ENCODE data around the gene CENPX. TPM values are rescaled to one million over a fixed set of nuclear protein-coding genes. Genes with fewer than 3 reads are reported as not detected.

CENPX gene
- total and polyA plus RNA-seq, 2 of the 13 experiments (the other 11 are each of a cell fraction or from before 2014, with no cell fraction given): 92.7 to 170 TPM

GRCh38 chr17:82065638-82066303 lies 43.1 kb upstream of the CENPX start, which contains the start of gene DUS1L (continued):
- TF ChIP-seq TEF (CRISPR knock-in tag; IDR thresholded peaks at IDR 0.05): no peak
- TF ChIP-seq POLR2A (IDR thresholded peaks at IDR 0.05; ENCODE audit: insufficient read depth in 1 of 2, low read depth in 2 of 2, low read length in 2 of 2): 0 out of 4 replicates have a peak, but pooled peaks of 1 of the 2 experiments have one; percentile 38
- peak; percentile 78; the same call in 1 of the 2 replicates for TF ChIP-seq SNAPC2 (CRISPR knock-in tag; IDR thresholded peaks at IDR 0.05)
- peak; percentile 50; the same call in 1 of the 2 replicates for TF ChIP-seq FUBP1 (CRISPR knock-in tag; IDR thresholded peaks at IDR 0.05; ENCODE audit: borderline replicate concordance)
- TF ChIP-seq PRDM15 (CRISPR knock-in tag; IDR thresholded peaks at IDR 0.05): no peak
- peak; percentile 95; the same call in 1 of the 2 replicates for TF ChIP-seq ZNF749 (CRISPR knock-in tag; IDR thresholded peaks at IDR 0.05; ENCODE audit: borderline replicate concordance)
- no peak for TF ChIP-seq FOXP1 (IDR thresholded peaks at IDR 0.05)
- TF ChIP-seq FOXP1 (CRISPR knock-in tag; IDR thresholded peaks at IDR 0.05): peak; percentile 55; the same call in 1 of the 2 replicates
- no peak for TF ChIP-seq PCBP2 (optimal IDR thresholded peaks at IDR 0.05; ENCODE audit: low read depth, low read length, poor library complexity, severe bottlenecking)
- TF ChIP-seq HINFP (CRISPR knock-in tag; IDR thresholded peaks at IDR 0.05; ENCODE audit: low read depth): peak; percentile 68; the same call in 1 of the 2 replicates
- no peak for TF ChIP-seq BATF2 (CRISPR knock-in tag; IDR thresholded peaks at IDR 0.05)
- peak; percentile 97 for TF ChIP-seq NR0B2 (CRISPR knock-in tag; IDR thresholded peaks at IDR 0.05)
- TF ChIP-seq SOX6 (IDR thresholded peaks at IDR 0.05): no peak
- no peak; the same call in 1 of the 2 replicates for TF ChIP-seq SOX6 (CRISPR knock-in tag; IDR thresholded peaks at IDR 0.05)
- TF ChIP-seq ELF3 (CRISPR knock-in tag; IDR thresholded peaks at IDR 0.05): peak; percentile 73
- peak; percentile 35 for TF ChIP-seq HNRNPK (IDR thresholded peaks at IDR 0.05; ENCODE audit: low read depth, low read length, poor library complexity, severe bottlenecking)
- peak; percentile 38; the same call in 1 of the 2 replicates for TF ChIP-seq ARHGAP35 (CRISPR knock-in tag; IDR thresholded peaks at IDR 0.05; ENCODE audit: borderline replicate concordance)
- 0 out of 2 replicates have a peak, but pooled peaks have one; percentile 34 for TF ChIP-seq RFX5 (IDR thresholded peaks at IDR 0.05; ENCODE audit: low read depth, low read length)
- peak; percentile 94 for TF ChIP-seq POGZ (CRISPR knock-in tag; IDR thresholded peaks at IDR 0.05)
- peak; percentile 71 for TF ChIP-seq FOXA3 (CRISPR knock-in tag; IDR thresholded peaks at IDR 0.05)
- TF ChIP-seq ZNF282 (IDR thresholded peaks at IDR 0.05; ENCODE audit: partially characterized antibody): no peak

Data from HepG2 (cell line).